Glutamatergic neuron (in vitro differentiated cells): Measurements from ENCODE around the gene IL4R. TPM values are rescaled to one million over a fixed set of nuclear protein-coding genes. Genes with fewer than 3 reads are reported as not detected.
"Not testable (repeated sequence)": the region's sequence is repeated elsewhere in the genome, so short reads cannot be mapped to it uniquely, and the experiment has no call there.

Source experiments
- DNase-seq: peaks from one replicate; pipeline ENCODE4 v3.0.0; 2022
- H3K27ac Mint-ChIP-seq: one replicate; pipeline ENCODE4 v1.8.0; 2020; ENCODE audit warnings: mild to moderate bottlenecking, mixed read lengths, inconsistent platforms; ENCODE audit not compliant: unreplicated experiment
- H3K27me3 Mint-ChIP-seq: one replicate; pipeline ENCODE4 v1.8.0; 2020; ENCODE audit warnings: mild to moderate bottlenecking, moderate library complexity, mixed read lengths, inconsistent platforms; ENCODE audit not compliant: unreplicated experiment
- H3K36me3 Mint-ChIP-seq: one replicate; pipeline ENCODE4 v1.8.0; 2020; ENCODE audit warnings: mild to moderate bottlenecking, mixed read lengths, inconsistent platforms; ENCODE audit not compliant: unreplicated experiment
- H3K4me1 Mint-ChIP-seq: one replicate; pipeline ENCODE4 v1.8.0; 2020; ENCODE audit warnings: mild to moderate bottlenecking, low read depth, mixed read lengths, inconsistent platforms; ENCODE audit not compliant: unreplicated experiment
- H3K4me3 Mint-ChIP-seq: one replicate; pipeline ENCODE4 v1.8.0; 2020; ENCODE audit warnings: mild to moderate bottlenecking, mixed read lengths, inconsistent platforms; ENCODE audit not compliant: unreplicated experiment
- H3K9me3 Mint-ChIP-seq: one replicate; pipeline ENCODE4 v1.8.0; 2020; ENCODE audit warnings: mild to moderate bottlenecking, moderate library complexity, mixed read lengths, inconsistent platforms; ENCODE audit not compliant: unreplicated experiment
- total RNA-seq: library from RNA; stranded (reverse); fragmentation: NEBNext Ultra II Directional; extraction: Animal tissue kit (Norgen Biotek cat#: 25700); gene quantifications from one replicate; pipeline ENCODE4 v1.2.1, GENCODE V29; 2021; ENCODE audit not compliant: unreplicated experiment
- TF ChIP-seq, protein P1 (sequence below): fragments of 200-600 bp; sonication (generic); IDR thresholded peaks from one replicate; pipeline ENCODE4 v1.5.0; 2021; ENCODE audit not compliant: partially characterized antibody, unreplicated experiment

Gene IL4R
- total RNA-seq, 1 donor from 2014 or later, result 10.8 TPM

DNA sequence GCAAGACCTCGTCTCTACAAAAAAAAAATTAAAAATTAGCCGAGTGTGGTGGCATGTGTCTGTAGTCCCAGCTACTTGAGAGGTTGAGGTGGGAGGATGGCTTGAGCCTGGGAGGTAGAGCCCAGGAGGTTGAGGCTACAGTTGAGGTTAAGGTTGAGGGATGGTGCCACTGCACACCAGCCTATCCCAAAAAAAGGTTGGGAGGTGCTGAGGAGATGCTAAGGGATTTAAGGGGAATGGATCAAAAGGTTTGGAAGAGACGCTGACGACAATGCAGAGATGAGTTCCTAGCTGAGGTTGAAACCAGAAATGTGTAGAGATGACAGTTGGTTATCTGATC is 40.5 kb upstream of the IL4R start:
- DNase-seq, result no peak
- Mint-ChIP-seq H3K9me3 (peaks cover 2% of the 10 kb centered on the region), H3K27ac (no peak overlapping the region), H3K4me3 (no peak overlapping the region), H3K27me3 (peaks cover 2% of the 10 kb centered on the region), H3K4me1 (no peaks in the 10 kb centered on the region), H3K36me3 (no peaks in the 10 kb centered on the region)
- TF ChIP-seq, protein P1, sequence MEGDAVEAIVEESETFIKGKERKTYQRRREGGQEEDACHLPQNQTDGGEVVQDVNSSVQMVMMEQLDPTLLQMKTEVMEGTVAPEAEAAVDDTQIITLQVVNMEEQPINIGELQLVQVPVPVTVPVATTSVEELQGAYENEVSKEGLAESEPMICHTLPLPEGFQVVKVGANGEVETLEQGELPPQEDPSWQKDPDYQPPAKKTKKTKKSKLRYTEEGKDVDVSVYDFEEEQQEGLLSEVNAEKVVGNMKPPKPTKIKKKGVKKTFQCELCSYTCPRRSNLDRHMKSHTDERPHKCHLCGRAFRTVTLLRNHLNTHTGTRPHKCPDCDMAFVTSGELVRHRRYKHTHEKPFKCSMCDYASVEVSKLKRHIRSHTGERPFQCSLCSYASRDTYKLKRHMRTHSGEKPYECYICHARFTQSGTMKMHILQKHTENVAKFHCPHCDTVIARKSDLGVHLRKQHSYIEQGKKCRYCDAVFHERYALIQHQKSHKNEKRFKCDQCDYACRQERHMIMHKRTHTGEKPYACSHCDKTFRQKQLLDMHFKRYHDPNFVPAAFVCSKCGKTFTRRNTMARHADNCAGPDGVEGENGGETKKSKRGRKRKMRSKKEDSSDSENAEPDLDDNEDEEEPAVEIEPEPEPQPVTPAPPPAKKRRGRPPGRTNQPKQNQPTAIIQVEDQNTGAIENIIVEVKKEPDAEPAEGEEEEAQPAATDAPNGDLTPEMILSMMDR, result no peak

DNA sequence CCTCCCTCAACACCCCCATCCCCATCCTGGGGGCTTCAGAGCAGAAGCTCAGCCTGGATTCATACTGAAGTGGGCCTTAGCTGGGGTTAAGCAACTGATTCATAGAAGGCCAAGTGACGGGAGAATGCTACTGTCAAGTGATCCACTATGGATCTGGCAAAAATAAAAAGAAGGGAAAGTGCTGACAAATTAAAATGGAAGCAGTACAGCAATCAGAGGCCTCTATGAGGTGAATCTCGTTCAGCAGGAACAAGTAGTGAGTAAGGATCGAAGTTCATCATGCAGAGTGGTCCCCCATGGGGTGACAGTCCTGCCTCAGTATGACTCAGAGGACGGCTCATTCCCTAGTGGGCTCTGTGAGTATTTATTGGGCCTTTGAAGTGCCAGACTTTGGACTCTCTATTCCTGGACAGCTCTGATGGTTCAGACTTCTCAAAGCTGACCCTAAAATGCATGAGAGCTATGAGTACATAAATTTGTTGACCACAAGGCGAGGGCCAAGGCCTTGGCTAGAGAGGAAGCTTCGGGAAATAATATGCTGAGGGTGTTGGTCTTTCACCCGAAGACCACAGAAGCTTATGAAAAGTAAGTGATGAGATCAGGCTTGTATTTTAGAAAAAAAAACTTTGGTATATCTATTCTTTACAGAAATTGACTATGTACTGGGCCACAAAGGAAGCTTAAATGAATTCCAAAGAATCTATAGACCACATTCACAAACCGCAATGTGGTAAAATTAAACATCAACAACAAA is 39.9 kb upstream of the IL4R start:
- Mint-ChIP-seq H3K36me3 (no peaks in the 10 kb centered on the region), H3K27me3 (no peaks in the 10 kb centered on the region), H3K9me3 (peaks cover 2% of the 10 kb centered on the region), H3K4me1 (no peaks in the 10 kb centered on the region), H3K4me3 (no peak overlapping the region), H3K27ac (no peak overlapping the region)
- DNase-seq, result no peak
- TF ChIP-seq, protein P1, result no peak

DNA sequence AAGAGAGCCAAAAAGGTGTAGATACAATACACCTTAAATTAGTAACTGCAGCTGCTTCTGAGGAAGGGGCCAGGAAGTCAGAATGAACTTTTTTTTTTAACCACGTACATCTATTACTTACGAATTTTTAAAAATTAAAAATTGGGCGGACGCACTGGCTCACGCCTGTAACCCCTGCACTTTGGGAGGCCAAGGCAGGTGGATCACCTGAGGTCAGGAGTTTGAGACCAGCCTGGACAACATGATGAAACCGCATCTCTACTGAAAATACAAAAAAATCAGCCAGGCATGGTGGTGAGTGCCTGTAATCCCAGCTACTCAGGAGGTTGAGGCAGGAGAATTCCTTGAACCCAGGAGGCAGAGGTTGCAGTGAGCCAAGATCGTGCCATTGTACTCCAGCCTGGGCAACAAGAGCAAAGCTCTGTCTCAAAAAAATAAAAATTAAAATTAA is 39.3 kb upstream of the IL4R start:
- not testable (repeated sequence) for H3K27ac Mint-ChIP-seq, H3K27me3 Mint-ChIP-seq, H3K9me3 Mint-ChIP-seq, DNase-seq, H3K4me1 Mint-ChIP-seq, H3K36me3 Mint-ChIP-seq, H3K4me3 Mint-ChIP-seq

DNA sequence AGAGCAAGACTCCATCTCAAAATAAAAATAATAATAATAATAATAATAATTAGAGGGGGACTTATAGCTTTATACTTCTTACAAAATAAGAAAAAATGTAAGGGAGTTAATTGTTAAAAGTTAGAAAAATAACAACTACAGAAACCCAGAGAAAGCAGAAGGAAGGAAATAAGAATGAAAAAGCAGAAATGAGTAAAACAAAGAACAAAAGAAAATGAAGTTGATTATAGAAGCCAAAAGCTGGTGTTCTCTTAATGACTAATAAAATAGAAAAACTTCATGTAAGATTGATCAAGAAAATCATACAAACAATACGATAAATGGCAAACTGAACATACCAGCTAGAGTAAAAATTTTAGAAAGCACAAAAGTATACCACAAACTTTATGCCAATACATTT is 38.4 kb upstream of the IL4R start:
- no peak overlapping the region for H3K4me3 Mint-ChIP-seq
- H3K36me3 Mint-ChIP-seq, result no peaks in the 10 kb centered on the region
- no peak for DNase-seq
- no peaks in the 10 kb centered on the region for H3K27me3 Mint-ChIP-seq
- peaks cover under 1% of the 10 kb centered on the region for H3K9me3 Mint-ChIP-seq
- H3K27ac Mint-ChIP-seq, result no peak overlapping the region
- TF ChIP-seq, protein P1, result no peak
- no peaks in the 10 kb centered on the region for H3K4me1 Mint-ChIP-seq

DNA sequence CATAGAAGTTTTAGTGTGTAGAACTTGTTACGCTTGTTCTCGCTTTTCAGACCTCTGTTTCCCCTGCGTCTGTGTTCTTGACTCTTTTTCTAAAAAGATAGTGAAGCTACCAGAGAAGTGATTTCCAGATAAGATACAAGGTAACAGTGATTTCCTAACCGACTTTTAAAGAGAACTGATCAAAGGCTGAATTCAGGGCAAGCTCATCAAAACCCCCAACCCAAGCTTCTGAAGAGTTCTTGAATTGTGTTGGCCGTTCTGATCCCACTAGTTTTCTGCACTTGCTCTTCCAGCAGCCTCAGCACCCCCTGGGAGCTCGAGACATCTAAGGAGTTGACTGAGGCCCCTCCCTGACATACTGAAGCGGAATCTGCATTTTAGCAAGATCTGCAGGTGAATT is 32.5 kb upstream of the IL4R start:
- DNase-seq, result no peak
- Mint-ChIP-seq H3K27ac (no peak overlapping the region), H3K27me3 (peaks cover 4% of the 10 kb centered on the region), H3K4me1 (no peaks in the 10 kb centered on the region), H3K4me3 (no peak overlapping the region), H3K9me3 (no peaks in the 10 kb centered on the region), H3K36me3 (no peaks in the 10 kb centered on the region)
- TF ChIP-seq, protein P1, result no peak
